ENCODE data around the gene OPN3.

OPN3 gene

DNA sequence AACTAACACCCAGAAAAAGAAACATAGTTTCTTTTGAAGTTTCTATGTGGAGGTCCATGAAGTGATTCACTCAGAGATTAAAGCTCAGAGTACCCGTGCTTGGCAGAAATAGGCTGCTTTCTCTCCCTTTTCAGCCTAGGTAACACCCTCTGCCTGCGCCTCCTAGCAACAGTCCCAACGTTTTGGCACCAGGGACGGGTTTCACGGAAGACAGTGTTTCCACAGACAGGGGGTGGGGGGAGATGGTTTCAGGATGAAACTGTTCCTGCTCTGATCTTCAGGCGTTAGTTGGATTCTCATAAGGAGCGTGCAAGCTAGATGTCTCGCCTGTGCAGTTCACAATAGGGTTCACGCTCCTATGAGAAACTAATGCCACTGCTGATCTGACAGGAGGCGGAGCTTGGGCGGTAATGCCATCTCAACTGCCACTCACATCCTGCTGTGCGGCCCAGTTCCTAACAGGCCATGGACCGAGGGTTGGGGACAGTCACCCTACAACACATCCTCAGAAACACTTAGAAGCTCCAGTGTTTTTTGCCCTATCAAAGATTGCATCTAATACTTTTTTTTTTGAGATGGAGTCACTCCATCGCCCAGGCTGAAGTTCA is 53.2 kb downstream of the OPN3 start:
- DNase-seq = no peak

DNA sequence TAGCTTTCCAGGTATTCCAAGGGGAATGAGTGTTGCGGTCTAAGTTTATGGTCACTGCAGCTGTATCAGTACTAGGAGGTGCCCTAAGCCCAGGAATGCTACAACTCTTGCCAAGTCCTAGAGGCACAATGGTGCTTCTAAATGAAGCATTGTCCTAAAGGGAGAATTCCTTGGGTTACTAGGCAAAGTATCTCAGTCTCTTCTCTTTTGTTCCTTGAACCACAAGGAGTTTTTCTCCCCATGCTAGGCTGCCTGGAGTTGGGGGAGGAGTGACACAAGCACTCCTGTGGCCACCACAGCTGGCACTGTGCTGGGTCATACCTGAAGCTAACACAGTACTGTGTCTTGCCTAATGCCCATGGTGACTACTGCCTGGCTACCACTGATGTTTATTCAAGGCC is 57.2 kb downstream of the OPN3 start:
- no peak for DNase-seq

DNA sequence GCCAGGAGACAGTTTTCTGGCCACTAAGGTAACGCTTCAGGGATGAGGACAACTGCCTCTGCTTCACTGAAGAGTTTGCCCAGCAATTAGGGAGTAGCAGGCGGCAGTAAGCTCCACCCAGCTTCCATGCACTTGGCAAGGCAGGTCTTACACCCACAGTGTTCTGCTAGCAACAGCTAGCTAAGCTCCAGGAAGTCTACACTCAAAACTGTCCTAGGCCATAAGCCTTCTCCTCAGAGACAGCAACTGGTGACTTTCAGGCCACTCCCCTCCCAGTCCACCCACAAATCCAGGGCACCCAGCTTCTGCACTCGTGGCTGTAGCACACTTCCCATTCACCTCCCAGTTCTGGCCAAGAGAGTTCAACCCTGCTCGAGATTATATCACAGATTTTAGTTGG is 60.7 kb downstream of the OPN3 start:
- DNase-seq = no peak

DNA sequence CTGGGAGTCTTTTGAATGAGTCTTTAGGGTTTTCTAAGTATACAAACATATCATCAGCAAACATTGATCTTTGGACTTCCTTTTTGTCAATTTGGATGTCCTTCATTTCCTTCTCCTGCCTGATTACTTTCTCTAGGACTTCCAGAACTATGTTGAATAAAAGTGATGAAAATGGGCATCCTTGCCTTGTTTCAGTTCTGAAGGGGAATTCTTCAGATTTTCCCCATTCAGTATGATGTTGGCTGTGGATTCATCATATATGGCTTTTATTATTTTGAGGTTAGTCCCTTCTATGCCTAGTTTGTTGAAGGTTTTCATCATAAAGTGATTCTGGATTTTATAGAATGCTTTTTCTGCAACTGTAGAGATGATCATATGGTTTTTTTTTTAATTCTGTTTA is 66.0 kb downstream of the OPN3 start:
- no peak for DNase-seq

DNA sequence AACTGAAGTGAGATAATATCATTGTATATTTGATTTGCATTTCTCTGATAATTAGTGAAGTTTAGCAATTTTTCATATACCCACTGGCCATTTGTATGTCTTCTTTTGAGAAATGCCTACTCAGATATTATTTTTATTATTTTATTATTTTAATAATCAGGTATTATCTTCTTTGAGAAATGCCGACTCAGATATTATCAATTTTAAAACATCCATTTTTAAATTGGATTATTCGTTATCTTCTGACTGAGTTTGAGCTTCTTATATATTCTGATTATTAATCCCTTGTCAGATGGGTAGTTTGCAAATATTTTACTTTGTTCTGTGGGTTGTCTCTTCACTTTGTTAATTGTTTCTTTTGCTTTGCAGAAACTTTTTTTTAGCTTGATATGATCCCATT is 70.3 kb downstream of the OPN3 start:
- no peak for DNase-seq

DNA sequence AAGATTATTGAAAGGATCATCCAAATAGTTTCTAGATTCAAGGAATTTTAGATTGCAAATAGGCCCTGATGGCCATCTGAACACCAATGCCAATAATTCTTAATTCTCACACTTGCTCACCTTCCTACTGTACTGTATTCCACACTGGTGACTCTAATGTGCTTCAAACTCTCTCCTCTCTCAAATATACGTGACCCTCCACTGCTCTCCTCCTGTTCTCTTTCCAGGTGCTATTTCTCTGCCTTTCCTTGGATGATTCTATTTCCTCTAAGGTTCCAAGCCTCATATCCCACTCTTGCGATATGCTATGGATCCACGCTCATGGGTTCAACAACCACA is 79.4 kb downstream of the OPN3 start:
- no peak for DNase-seq

DNA sequence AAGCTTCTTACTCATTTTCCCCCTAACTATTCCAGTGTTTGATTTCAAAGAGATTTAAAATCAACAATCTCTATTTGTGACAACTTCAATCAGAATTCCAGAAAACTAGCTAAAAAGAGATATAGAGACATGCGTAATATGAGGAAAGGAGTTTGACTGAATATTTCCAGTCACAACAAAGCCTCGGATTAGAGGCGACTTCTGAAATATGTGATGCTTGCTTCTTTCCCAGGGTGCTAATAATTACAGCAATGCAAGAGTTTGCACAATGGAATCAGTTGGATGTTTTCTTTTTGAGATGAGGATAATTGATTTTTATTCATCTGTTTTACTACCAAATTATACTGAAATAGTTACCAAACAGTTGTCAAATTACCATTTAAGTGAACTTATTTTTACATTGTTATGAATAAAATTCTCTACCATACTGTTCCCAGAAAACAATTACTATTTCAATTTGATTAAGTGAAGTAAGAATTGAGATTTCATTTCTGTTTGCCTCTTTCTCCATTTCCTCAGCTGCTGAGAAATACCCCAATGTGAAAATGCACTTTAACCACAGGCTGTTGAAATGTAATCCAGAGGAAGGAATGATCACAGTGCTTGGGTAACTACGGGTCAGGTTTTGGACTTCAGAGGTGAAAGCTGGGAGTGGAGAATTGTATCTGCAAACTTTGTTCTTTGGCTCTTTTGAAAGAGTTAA is 79.9 kb downstream of the OPN3 start:
- no peak for DNase-seq

DNA sequence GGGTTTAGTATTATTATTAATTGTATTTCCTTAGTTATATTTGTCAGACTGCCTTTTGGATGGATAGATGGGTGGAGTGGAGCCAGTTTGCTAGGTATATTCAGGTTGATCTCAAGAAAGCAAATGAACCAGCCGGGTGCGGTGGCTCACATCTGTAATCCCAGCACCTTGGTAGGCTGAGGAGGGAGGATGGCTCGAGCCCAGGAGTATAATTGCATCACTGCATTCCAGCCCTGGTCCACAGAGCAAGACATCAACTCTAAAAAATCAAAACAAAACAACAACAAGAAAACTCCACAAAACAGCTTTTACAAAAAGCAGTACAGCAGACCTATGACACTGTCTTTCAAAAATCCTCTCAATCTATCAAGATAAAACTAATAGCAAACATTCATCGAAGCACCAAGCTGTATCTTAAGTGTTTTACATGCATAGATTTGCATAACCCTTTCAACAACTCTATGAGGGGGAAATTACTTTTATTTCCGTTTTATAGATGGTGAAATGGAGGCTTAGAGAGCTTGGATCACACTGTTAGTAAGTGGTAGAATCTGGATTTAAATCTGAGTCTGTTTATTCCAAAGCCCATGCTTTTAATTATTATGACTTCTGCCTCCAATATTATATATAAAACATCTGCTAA is 82.5 kb downstream of the OPN3 start:
- no peak for DNase-seq

DNA sequence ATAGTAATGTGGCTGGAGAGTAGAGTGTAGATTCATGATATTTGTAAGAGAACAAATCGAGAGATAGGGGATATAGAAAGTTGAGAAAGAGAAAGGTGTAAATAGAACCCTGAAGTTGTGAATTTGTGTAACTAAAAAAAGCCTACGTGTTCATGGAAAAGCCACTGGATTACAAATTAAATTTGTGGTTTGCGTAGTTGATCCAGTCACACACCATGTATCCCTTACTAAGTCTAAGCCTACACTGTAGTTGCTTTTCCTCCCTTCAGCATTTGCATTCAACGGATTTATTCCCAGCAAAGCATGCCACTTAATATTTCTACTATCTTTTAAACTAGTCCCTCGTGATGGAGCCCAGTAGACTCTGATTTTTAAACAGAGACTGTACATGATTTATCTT is 83.1 kb downstream of the OPN3 start:
- DNase-seq = no peak

DNA sequence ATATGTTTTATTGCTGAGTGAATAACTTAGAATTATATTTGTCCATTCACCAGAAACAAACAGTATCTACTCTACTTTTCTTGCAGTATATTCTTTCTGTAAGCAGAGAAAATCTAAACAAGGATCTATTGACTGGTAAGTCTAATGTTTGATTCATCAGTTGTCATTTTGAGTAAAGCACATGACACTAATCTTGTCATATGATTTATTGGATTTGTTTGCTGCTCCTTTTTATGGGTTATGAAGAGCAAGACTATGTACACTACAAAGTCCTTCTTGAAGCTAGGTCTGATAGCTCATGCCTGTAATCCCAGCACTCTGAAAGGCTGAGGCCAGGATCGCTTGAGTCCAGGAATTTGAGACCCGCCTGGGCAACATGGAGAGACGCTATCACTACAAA is 84.6 kb downstream of the OPN3 start:
- DNase-seq = no peak

DNA sequence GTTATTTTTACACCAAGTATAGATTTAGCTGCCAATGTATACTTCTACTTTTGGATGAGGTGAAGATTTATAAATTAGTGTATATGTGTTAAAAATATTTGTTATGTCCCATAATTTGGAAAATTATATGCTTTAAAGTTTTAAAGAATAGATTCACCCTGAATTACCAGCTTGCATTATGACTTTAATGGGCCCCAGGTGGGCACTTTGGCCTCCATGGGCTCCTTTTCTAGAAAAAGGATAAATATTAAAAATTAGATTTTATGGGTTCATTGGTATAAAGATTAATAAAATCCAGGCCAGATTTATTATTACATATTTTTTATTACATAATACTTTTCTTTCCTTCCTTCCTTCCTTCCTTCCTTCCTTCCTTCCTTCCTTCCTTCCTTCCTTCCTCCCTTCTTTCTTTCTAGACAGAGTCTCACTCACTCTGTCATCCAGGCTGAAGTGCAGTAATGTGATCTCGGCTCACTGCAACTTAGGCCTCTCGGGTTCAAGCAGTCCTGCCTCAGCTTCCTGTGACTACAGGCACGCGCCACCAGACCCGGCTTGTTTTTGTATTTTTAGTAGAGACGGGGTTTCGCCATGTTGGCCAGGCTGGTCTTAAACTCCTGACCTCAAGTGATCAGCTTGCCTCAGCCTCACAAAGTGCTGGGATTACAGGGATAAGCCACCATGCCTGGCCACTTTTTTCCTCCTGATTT is 86.1 kb downstream of the OPN3 start:
- no peak for DNase-seq

DNA sequence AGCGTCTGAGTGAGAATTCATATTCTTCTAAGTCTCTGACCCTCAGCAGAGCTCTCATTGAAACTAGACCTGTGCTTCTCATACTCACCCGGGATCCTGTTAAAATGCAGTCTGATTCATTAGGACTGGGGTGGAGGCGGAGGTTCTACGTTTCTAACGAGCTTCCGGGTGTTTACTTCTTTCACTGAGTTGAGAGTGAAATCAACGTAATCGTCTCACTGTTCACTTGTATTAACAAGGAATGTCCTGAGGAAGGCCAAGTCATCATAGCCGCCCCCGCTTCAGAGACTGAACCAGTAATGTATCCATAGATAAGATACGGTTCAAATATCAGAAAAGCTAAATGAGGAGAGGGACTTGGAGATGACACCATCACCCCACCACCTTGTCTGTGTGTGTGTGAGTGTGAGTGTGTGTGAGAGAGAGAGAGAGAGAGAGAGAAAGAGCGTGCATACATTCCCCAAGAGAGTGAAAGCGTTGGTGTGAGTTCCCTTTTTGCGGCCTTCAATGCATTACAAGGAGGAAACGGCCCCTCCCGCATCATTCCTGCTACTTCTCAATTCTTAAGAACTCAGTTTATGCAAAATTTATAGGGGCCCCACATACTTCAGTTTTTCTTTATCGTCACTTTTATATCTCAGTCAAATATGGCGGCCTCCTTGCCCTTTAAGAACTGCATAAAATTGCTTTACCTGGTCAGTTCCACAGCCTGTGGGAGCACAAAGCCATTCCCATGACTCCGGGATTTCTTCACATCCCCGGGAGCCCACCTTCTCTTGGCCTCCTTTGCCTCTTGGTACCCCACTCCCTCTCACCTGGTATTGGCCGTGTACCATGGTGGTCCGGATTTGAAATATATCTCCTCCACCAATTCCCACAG is 88.2 kb downstream of the OPN3 start:
- no peak for DNase-seq

DNA sequence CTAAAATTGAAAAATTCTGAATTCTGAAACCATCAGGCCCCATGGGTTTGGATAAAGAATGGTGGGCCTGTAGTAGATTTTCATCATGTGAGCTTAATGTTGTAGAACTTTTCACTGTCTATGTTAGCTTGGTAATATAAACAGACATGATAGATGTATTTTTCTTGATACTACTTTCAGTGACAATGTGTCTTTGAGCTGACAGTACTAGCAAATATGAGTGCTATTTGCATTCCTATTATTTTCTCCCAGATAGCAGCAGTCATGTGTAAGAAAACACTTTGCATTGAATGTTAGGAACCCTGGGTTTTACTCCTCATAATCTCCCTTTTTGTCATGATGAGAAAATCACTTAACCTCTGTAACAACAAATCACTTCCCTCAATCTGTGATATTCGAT is 89.9 kb downstream of the OPN3 start:
- DNase-seq = no peak

DNA sequence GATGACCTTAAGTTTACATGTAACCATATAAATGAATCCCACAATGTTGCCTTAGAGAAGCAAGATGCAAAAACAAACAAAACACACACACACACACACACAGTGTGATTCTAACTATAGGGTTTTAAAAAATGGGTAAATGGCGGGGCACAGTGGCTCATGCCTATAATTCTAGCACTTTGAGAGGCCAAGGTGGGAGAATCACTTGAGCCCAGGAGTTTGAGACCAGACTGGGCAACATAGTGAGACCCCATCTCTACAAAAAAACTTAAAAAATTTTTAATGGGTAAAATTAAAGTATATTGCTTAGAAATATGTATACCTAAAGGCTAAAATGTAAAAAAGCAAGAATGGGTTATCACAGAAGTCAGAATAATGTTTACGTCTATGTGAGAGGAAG is 92.2 kb downstream of the OPN3 start:
- no peak for DNase-seq
